PFSK-1 (cell line): Measurements from ENCODE around the gene DMWD.

Experiments
- POLR2AphosphoS5 ChIP-seq: IDR thresholded peaks from 2 replicates; pipeline ENCODE4 v1.6.1; 2012; ENCODE audit warnings: low read depth, mild to moderate bottlenecking, control low read depth, low read length, moderate library complexity
- REST ChIP-seq, 2 experiments: IDR thresholded peaks; 2 replicates each; pipeline versions ENCODE4 v1.6.1 to v1.8.0; 2011 to 2012; ENCODE audit warnings: low read depth in 2 of 2, low read length in 2 of 2, control low read depth in 1 of 2, inconsistent platforms in 1 of 2, mild to moderate bottlenecking in 1 of 2, moderate library complexity in 1 of 2; ENCODE audit not compliant: insufficient read depth in 1 of 2
- SIN3A ChIP-seq: IDR thresholded peaks from 2 replicates; pipeline ENCODE4 v1.6.1; 2012; ENCODE audit warnings: mild to moderate bottlenecking, low read length, moderate library complexity, borderline replicate concordance; ENCODE audit not compliant: insufficient read depth
- TAF1 ChIP-seq: IDR thresholded peaks from 2 replicates; pipeline ENCODE4 v1.6.1; 2012; ENCODE audit warnings: low read length, control low read depth, borderline replicate concordance; ENCODE audit not compliant: insufficient read depth

- no peak for TF ChIP-seq SIN3A
- no peak for TF ChIP-seq TAF1
- TF ChIP-seq POLR2AphosphoS5, result no peak
- no peak for TF ChIP-seq REST (IDR thresholded peaks at IDR 0.05; ENCODE audit: insufficient read depth in 1 of 2, low read depth in 2 of 2, low read length in 2 of 2)
Measured at GRCh38 chr19:45823182-45823581, 30.5 kb upstream of the DMWD start.
